ENCODE data around the gene SPATA32.
"Not testable (repeated sequence)": the region's sequence is repeated elsewhere in the genome, so short reads cannot be mapped to it uniquely, and the experiment has no call there.

SPATA32 gene

DNA sequence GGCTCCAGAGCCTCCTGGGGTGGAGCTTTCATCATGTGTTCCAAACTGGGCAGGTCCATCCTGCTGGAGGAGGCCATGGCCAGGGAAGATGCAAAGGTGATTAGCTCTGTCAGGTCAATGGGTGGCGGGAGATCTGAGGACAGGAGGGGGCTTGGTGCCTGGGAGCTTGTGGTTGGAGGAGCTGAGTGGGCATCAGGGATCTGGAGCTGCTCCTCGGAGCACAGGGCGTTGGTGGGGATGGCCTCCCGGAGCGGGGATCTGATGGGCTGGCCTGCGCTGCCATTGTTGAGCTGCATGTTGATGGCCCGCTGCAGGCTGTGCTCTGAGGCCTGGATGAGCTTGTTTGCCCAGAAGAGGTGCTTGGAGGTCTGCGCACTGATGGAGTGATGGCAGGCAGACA lies 6.5 kb downstream of the SPATA32 start:
- TF ChIP-seq, protein P1, sequence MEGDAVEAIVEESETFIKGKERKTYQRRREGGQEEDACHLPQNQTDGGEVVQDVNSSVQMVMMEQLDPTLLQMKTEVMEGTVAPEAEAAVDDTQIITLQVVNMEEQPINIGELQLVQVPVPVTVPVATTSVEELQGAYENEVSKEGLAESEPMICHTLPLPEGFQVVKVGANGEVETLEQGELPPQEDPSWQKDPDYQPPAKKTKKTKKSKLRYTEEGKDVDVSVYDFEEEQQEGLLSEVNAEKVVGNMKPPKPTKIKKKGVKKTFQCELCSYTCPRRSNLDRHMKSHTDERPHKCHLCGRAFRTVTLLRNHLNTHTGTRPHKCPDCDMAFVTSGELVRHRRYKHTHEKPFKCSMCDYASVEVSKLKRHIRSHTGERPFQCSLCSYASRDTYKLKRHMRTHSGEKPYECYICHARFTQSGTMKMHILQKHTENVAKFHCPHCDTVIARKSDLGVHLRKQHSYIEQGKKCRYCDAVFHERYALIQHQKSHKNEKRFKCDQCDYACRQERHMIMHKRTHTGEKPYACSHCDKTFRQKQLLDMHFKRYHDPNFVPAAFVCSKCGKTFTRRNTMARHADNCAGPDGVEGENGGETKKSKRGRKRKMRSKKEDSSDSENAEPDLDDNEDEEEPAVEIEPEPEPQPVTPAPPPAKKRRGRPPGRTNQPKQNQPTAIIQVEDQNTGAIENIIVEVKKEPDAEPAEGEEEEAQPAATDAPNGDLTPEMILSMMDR (IDR thresholded peaks at IDR 0.05; ENCODE audit: low read depth, low read length, missing control alignments) = no peak
- no peak overlapping the region for H3K4me3 ChIP-seq (ENCODE audit: low read depth, low read length)
- no peak for DNase-seq (ENCODE audit: low read depth)

- no peak for DNase-seq (ENCODE audit: low read depth)
- TF ChIP-seq, protein P1 (IDR thresholded peaks at IDR 0.05; ENCODE audit: low read depth, low read length, missing control alignments) = no peak
- H3K4me3 ChIP-seq (ENCODE audit: low read depth, low read length) = no peak overlapping the region
These were observed 8.0 kb downstream of the SPATA32 start for GRCh38 chr17:45253879-45254278.

DNA sequence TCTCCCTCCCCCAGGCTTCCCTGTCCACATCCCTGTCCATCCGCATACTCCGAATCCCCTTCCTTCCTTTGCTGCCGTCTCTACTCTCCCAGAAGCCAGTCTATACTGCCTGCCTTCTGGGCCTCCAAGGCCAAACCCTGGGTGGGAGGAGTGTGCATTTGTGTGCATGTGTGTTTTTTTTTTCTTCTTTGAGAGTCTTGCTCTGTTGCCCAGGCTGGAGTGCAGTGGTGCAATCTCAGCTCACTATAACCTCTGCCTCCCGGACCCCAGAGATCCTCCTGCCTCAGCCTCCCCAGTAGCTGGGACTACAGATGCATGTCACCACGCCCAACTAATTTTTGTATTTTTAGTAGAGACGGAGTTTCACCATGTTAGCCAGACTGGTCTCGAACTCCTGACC lies 8.7 kb downstream of the SPATA32 start:
- DNase-seq (ENCODE audit: low read depth); H3K4me3 ChIP-seq (ENCODE audit: low read depth, low read length): not testable (repeated sequence)

- DNase-seq (ENCODE audit: low read depth) = no peak
- H3K4me3 ChIP-seq (ENCODE audit: low read depth, low read length) = no peak overlapping the region
- TF ChIP-seq, protein P1 (IDR thresholded peaks at IDR 0.05; ENCODE audit: low read depth, low read length, missing control alignments) = no peak
These were observed 10.0 kb downstream of the SPATA32 start for GRCh38 chr17:45251931-45252330.

GRCh38 chr17:45248132-45248957 lies 13.5 kb downstream of the SPATA32 start:
- TF ChIP-seq, protein P1 (IDR thresholded peaks at IDR 0.05; ENCODE audit: low read depth, low read length, missing control alignments) = no peak
- no peak for DNase-seq (ENCODE audit: low read depth)
- H3K4me3 ChIP-seq (ENCODE audit: low read depth, low read length) = peak overlapping the region; percentile 76

- TF ChIP-seq, protein P1 (IDR thresholded peaks at IDR 0.05; ENCODE audit: low read depth, low read length, missing control alignments) = no peak
- DNase-seq (ENCODE audit: low read depth) = peak; percentile 82
- peak overlapping the region; percentile 76 for H3K4me3 ChIP-seq (ENCODE audit: low read depth, low read length)
These were observed 14.3 kb downstream of the SPATA32 start for GRCh38 chr17:45247429-45248131.

DNA sequence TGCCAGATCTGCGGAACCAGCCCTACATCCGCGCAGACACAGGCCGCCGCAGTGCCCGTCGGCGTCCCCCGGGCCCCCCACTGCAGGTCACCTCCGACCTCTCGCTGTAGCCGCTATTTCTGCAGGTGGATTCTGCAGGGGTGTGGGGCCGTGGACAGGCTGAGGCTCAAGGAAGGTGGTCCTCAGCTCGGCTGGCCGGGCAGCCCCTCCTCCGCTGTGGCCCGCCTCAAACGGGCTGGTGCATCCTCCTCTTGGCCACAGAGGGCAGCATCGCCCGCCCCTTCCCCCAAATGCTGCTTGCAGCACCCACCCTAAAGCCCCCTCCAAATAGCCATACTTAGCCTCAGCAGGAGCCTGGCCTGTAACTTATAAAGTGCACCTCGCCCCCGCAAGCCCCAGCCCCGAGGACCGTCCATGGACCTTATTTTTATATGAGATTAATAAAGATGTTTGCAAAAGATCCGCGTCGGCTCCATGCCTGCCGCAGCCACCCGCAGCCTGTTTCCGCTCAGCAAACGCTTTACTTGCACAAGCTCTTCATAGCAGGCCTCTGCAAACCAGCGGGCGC lies 14.9 kb downstream of the SPATA32 start:
- DNase-seq (ENCODE audit: low read depth) = no peak
- H3K4me3 ChIP-seq (ENCODE audit: low read depth, low read length) = peak overlapping the region; percentile 76
- TF ChIP-seq, protein P1 (IDR thresholded peaks at IDR 0.05; ENCODE audit: low read depth, low read length, missing control alignments) = peak; percentile 40
